HG02852 (cell line): ENCODE data around the gene FBXO2.
A peak's percentile ranks its signal among the peaks of the same experiment; 100 is the strongest.

Experiments
- ATAC-seq: cut with Tn5 transposase; IDR thresholded peaks from one replicate; pipeline ENCODE4 v1.9.1; 2021; ENCODE audit warnings: mild to moderate bottlenecking, moderate library complexity; ENCODE audit not compliant: unreplicated experiment

FBXO2 gene

GRCh38 chr1:11654137-11654938 lies at the start of gene FBXO2, which contains the start of gene FBXO44:
Gene FBXO2 (minus strand): TSS chr1:11654429. CDS start chr1:11654340, 89 bp downstream.
Gene FBXO44 (plus strand): TSS chr1:11654877. CDS start chr1:11655836, 959 bp downstream.
- ATAC-seq, result peak; percentile 83

- no peak for ATAC-seq
Measured at GRCh38 chr1:11703357-11704193, 49.3 kb upstream of the FBXO2 start.

GRCh38 chr1:11701981-11702803 lies 48.0 kb upstream of the FBXO2 start:
- no peak for ATAC-seq

GRCh38 chr1:11701551-11701961 lies 47.3 kb upstream of the FBXO2 start:
- no peak for ATAC-seq

GRCh38 chr1:11700601-11701467 lies 46.6 kb upstream of the FBXO2 start:
- no peak for ATAC-seq

- ATAC-seq, result no peak
Measured at GRCh38 chr1:11697893-11698210, 43.6 kb upstream of the FBXO2 start.

- ATAC-seq, result no peak
Measured at GRCh38 chr1:11697188-11697892, 43.1 kb upstream of the FBXO2 start.

- no peak for ATAC-seq
Measured at GRCh38 chr1:11695861-11696260, 41.6 kb upstream of the FBXO2 start.

GRCh38 chr1:11693917-11694316 lies 39.7 kb upstream of the FBXO2 start:
- ATAC-seq, result no peak

GRCh38 chr1:11693024-11693590 lies 38.9 kb upstream of the FBXO2 start:
- ATAC-seq, result no peak

- ATAC-seq, result no peak
Measured at GRCh38 chr1:11691928-11692711, 37.9 kb upstream of the FBXO2 start.

- ATAC-seq, result no peak
Measured at GRCh38 chr1:11691302-11691914, 37.2 kb upstream of the FBXO2 start, which contains the start of gene DRAXIN. Gene DRAXIN (plus strand): TSS chr1:11691710. CDS start chr1:11706259, 14,549 bp downstream.

GRCh38 chr1:11690397-11691301 lies 36.4 kb upstream of the FBXO2 start:
- no peak for ATAC-seq

- no peak for ATAC-seq
Measured at GRCh38 chr1:11688506-11688905, 34.3 kb upstream of the FBXO2 start.

GRCh38 chr1:11685210-11685752 lies 31.1 kb upstream of the FBXO2 start:
- no peak for ATAC-seq

- ATAC-seq, result no peak
Measured at GRCh38 chr1:11684070-11684469, 29.8 kb upstream of the FBXO2 start.

- no peak for ATAC-seq
Measured at GRCh38 chr1:11682799-11683198, 28.6 kb upstream of the FBXO2 start.
